Thoracic aorta (tissue), 2 donors: ENCODE results near the gene MPPED2. TPM values are rescaled to one million over a fixed set of nuclear protein-coding genes. Genes with fewer than 3 reads are reported as not detected.

ENCODE experiments used
- ATAC-seq: fragments of 150-250 bp; one replicate; pipeline ENCODE4 v1.8.0; 2017; ENCODE audit warnings: low read depth; ENCODE audit not compliant: insufficient number of reproducible peaks, low FRiP score
- DNase-seq: peaks from one replicate; pipeline ENCODE4 v3.0.0-alpha.2; 2020; ENCODE audit warnings: low spot score
- H3K27ac ChIP-seq, 2 donors: fragments of 200-600 bp; sonication (generic); 1 replicate in 1 of 2; 2 replicates in 1 of 2; pipeline ENCODE4 v1.5.1; 2016; ENCODE audit warnings: mild to moderate bottlenecking in 2 of 2, moderate library complexity in 2 of 2
- H3K27me3 ChIP-seq: fragments of 200-600 bp; sonication (generic); replicated peaks from 2 replicates; pipeline ENCODE4 v1.6.0; 2016; ENCODE audit warnings: mild to moderate bottlenecking; ENCODE audit not compliant: insufficient read depth
- H3K36me3 ChIP-seq: fragments of 200-600 bp; sonication (generic); one replicate; pipeline ENCODE4 v1.5.1; 2016
- H3K4me1 ChIP-seq, 2 donors: fragments of 200-600 bp; sonication (generic); 1 replicate in 1 of 2; 2 replicates in 1 of 2; pipeline versions ENCODE4 v1.5.1 to v1.6.0; 2016; ENCODE audit warnings: low read depth in 2 of 2, mild to moderate bottlenecking in 1 of 2; ENCODE audit not compliant: control insufficient read depth in 1 of 2
- H3K4me3 ChIP-seq: fragments of 200-600 bp; sonication (generic); 2 replicates; pipeline ENCODE4 v1.5.1; 2016; ENCODE audit warnings: mild to moderate bottlenecking
- H3K9me3 ChIP-seq: fragments of 200-600 bp; sonication (generic); 2 replicates; pipeline ENCODE4 v1.5.1; 2016
- total RNA-seq, 2 donors: library from RNA; depleted of rRNA; stranded (reverse); fragments of >200 nt; gene quantifications; one replicate each; pipeline versions ENCODE4 v1.1.0 to v1.2.3, GENCODE V29; 2016
- TF ChIP-seq, protein P1 (sequence below): fragments of 200-600 bp; sonication (generic); IDR thresholded peaks from one replicate; pipeline ENCODE4 v1.5.1; 2019; ENCODE audit warnings: antibody characterized with exemption

MPPED2 gene
- total RNA-seq, 2 donors from 2014 or later, result 16.0 to 18.8 TPM

DNA sequence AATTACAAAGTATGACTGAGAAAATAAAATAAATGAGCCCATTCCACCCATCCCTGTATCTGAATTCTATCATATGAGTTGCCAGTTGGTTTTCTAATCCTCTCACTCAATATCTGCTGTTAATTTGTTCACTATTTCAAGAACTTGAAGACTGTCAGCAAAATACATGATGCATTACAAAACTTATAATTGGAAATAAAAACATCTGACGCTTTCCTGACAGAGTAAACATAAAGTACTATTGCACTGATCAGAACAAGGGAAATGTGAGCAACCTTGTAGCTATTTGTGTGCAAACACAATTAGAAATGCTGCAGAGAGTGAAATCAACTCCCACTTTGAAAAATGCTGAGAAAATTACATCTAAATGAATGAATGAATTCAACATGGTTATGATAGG is 97.1 kb downstream of the MPPED2 start:
- no peaks in the 10 kb centered on the region for H3K27me3 ChIP-seq
- H3K9me3 ChIP-seq, result no peaks in the 10 kb centered on the region
- H3K4me3 ChIP-seq, result peak overlapping the region; percentile 56
- H3K36me3 ChIP-seq, result no peaks in the 10 kb centered on the region
- peaks cover 20 to 62% of the 10 kb centered on the region in 2 donors for H3K4me1 ChIP-seq
- TF ChIP-seq, protein P1, sequence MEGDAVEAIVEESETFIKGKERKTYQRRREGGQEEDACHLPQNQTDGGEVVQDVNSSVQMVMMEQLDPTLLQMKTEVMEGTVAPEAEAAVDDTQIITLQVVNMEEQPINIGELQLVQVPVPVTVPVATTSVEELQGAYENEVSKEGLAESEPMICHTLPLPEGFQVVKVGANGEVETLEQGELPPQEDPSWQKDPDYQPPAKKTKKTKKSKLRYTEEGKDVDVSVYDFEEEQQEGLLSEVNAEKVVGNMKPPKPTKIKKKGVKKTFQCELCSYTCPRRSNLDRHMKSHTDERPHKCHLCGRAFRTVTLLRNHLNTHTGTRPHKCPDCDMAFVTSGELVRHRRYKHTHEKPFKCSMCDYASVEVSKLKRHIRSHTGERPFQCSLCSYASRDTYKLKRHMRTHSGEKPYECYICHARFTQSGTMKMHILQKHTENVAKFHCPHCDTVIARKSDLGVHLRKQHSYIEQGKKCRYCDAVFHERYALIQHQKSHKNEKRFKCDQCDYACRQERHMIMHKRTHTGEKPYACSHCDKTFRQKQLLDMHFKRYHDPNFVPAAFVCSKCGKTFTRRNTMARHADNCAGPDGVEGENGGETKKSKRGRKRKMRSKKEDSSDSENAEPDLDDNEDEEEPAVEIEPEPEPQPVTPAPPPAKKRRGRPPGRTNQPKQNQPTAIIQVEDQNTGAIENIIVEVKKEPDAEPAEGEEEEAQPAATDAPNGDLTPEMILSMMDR, result no peak
- no peak for DNase-seq
- no peak for ATAC-seq
- peak overlapping the region; percentile 12 to 73 for H3K27ac ChIP-seq

DNA sequence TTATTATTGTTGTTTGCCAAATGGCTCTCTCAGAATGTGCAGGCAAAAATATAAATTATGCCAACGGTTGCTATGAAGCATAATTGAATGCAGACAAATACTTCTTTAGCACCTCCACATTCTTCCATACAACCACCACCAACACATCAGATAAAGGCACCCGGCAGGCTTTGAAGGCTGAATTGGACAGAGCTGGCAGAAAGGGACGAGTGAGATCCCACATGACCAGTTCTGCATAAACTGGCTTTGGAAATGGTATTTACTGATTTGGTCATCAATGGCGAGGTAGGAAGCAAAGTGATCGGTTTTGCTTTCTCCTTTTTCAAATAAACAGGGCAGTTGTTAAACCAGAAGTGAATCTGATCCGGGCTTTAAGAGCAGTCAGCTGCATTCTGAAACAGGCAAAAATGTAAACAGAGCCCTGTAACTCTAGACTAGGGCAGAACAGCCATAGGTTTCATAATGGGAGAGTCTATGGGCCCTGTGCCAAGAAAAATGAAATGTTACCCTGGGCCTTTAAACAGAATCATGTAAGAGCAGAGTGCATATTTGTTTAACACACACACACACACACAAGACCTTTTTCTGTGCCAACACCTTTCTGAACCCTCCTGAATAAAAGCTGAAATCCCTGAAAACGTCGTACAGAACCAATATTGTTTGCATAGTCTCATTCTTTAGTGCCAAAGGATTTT is 97.7 kb downstream of the MPPED2 start:
- H3K36me3 ChIP-seq, result no peaks in the 10 kb centered on the region
- TF ChIP-seq, protein P1, result no peak
- peaks cover 20 to 66% of the 10 kb centered on the region in 2 donors for H3K4me1 ChIP-seq
- peak overlapping the region; percentile 12 to 73 for H3K27ac ChIP-seq
- DNase-seq, result no peak
- no peaks in the 10 kb centered on the region for H3K27me3 ChIP-seq
- H3K9me3 ChIP-seq, result no peaks in the 10 kb centered on the region
- peak overlapping the region; percentile 56 for H3K4me3 ChIP-seq
- ATAC-seq, result no peak

DNA sequence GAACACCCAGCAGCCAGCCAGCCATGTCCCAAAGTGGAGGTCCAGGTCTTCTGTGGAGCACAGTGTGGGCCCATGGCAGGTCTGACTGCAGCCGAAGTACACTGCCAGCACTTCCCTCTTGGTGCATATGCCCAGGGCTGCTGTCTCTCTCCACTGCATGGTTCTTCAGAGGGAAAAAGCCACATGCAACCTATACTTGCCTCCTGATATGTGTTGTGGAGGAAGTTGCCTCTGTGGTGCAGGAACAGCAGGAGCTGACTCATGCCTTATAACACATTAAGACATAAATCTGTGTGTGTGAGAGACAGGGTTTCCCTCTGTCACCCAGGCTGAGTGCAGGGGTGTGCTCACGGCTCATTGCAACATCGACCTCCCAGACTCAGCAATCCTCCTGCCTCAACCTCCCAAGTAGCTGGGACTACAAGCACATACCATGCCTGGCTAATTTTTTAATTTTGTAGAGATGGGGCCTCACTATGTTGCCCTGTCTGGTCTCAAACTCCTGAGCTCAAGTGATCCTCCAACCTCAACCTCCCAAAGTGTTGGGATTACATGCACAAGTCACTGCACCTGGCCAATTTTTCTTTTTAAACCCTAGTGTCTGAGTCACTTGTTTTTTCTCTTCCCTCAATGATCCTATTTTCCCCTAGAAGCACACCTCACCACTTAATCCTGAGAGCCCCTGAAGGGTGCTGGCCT is 98.8 kb downstream of the MPPED2 start:
- DNase-seq (no peak), ATAC-seq (peak; percentile 58)
- Histone ChIP-seq H3K27me3 (no peaks in the 10 kb centered on the region), H3K36me3 (no peaks in the 10 kb centered on the region), H3K4me1 (peaks cover 22 to 71% of the 10 kb centered on the region in 2 donors), H3K9me3 (no peaks in the 10 kb centered on the region), H3K27ac (peak overlapping the region; percentile 34 to 73), H3K4me3 (no peak overlapping the region)
- TF ChIP-seq, protein P1, result no peak

DNA sequence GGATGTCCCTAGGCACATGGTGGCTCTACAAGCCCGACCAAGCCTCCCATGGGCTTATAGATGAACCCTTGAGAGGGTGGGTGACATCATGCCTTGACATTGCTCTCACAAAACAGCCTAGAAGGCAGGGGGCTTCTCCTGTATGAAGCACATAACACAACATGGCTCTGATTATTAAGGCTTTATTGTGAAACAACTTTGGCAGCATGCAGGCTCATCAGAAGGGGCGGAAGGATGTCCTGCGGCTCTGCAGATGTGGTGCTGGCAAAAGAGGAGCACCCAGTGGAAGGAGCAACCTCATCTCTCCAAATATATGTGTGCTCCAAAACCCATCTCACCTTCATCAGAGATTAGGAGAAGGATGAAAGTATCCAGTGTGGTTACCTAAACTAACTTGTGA is 100.4 kb downstream of the MPPED2 start:
- ATAC-seq (no peak), DNase-seq (no peak)
- no peaks in the 10 kb centered on the region for H3K27me3 ChIP-seq
- H3K4me3 ChIP-seq, result no peak overlapping the region
- peaks cover 23 to 76% of the 10 kb centered on the region in 2 donors for H3K4me1 ChIP-seq
- no peak overlapping the region for H3K27ac ChIP-seq
- no peaks in the 10 kb centered on the region for H3K9me3 ChIP-seq
- H3K36me3 ChIP-seq, result no peaks in the 10 kb centered on the region
- TF ChIP-seq, protein P1, result no peak

DNA sequence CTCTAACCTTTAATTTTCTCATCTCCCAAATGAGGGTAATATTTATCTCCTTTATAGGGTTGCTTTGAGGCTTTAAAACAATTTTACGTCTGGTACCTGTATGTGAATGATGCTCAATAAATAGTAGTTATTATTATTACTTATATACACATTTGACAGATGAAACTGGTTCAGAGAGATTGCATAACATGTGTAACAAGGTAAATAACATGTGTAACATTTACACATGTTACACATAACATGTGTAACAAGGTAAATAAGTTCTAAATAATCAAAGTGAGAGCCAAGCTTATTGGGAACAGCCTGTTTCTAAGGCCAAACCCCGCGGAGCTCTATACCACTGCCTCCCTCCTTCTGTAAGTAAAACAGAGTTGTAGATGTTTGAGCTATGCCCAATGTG is 100.9 kb downstream of the MPPED2 start:
- Histone ChIP-seq H3K36me3 (no peaks in the 10 kb centered on the region), H3K27me3 (no peaks in the 10 kb centered on the region), H3K27ac (no peak overlapping the region), H3K4me3 (no peak overlapping the region), H3K9me3 (no peaks in the 10 kb centered on the region), H3K4me1 (peaks cover 23 to 76% of the 10 kb centered on the region in 2 donors)
- ATAC-seq (no peak), DNase-seq (no peak)
- TF ChIP-seq, protein P1, result no peak
